SU-DHL-6 (cell line): ENCODE data around the gene MRPL1.

Experiments used
- EZH2phosphoT487 ChIP-seq: fragments of 200-600 bp; sonication (generic), shearing (Covaris generic); conservative IDR thresholded peaks from 2 replicates; pipeline ENCODE4 v1.6.1; 2018; ENCODE audit warnings: mild to moderate bottlenecking, antibody characterized with exemption, low read length, moderate library complexity, mixed read lengths
- TF ChIP-seq, protein P1 (sequence below): fragments of 200-600 bp; sonication (generic); IDR thresholded peaks from one replicate; pipeline ENCODE4 v1.5.1; 2017; ENCODE audit warnings: antibody characterized with exemption, mild to moderate bottlenecking, low read length, moderate library complexity; ENCODE audit not compliant: insufficient read depth, poor library complexity, severe bottlenecking

DNA sequence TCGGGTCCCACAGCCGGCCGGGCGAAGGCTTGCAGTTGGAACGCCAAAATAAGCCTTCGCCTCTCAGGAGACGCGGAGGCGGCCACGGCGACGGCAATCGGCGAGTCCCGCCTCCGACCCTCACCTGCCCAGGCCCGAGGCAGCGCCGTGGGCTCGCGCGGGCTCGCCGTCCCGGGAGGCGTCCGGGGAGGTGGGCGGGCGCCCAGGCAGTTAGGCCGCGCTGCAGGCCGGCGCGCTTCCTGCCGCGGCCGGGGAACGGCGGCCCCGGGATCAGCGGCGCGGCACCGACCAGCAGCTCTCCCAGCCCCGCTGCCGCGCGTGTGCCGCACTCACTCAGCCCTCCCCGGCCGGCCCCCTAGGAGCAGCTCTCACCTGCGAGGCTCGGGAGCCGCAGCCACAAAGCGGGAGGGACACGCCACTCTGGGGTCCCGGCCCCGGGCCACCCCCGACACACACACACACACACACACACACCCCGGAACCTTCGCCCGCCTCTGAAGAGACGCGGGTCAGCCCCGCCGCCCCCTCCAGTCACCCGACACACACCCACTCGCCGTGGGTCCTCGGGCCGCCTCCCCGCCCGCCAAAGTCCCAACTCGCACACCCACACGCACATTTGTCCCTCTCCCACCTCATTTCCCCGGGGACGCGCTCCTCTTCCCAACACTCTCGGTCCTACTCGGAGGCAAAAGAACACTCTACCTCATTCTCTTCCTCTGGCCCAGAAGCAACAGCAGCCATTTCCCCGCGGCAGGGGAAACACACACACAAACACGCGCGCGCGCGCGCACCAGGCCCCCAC is 43.8 kb upstream of the MRPL1 start, which contains the start of gene CNOT6L:
- TF ChIP-seq, protein P1, sequence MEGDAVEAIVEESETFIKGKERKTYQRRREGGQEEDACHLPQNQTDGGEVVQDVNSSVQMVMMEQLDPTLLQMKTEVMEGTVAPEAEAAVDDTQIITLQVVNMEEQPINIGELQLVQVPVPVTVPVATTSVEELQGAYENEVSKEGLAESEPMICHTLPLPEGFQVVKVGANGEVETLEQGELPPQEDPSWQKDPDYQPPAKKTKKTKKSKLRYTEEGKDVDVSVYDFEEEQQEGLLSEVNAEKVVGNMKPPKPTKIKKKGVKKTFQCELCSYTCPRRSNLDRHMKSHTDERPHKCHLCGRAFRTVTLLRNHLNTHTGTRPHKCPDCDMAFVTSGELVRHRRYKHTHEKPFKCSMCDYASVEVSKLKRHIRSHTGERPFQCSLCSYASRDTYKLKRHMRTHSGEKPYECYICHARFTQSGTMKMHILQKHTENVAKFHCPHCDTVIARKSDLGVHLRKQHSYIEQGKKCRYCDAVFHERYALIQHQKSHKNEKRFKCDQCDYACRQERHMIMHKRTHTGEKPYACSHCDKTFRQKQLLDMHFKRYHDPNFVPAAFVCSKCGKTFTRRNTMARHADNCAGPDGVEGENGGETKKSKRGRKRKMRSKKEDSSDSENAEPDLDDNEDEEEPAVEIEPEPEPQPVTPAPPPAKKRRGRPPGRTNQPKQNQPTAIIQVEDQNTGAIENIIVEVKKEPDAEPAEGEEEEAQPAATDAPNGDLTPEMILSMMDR: no peak
- no peak for TF ChIP-seq EZH2phosphoT487
